Measurements from ENCODE around the gene IRF7. TPM values are rescaled to one million over a fixed set of nuclear protein-coding genes. Genes with fewer than 3 reads are reported as not detected.

Gene IRF7
- total RNA-seq, 1 experiment from 2014 or later, result 15.2 TPM

DNA sequence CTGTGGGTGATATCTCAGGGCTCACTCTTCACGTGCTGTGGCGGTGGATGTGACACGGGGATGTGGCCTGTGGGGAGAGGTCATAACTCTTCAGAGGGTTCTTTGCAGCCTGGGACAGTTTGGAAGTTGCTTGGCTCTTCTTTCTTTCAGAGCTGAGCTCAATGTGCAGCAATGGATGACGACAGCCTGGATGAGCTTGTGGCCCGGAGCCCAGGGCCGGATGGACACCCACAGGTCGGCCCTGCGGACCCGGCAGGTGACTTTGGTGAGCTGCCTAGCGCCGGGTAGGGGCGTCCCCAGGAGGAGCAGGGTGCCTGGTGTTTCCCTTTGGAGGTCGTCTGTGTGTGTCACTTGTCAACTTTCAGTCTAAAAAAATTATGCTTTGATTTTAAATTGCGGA is 34.4 kb downstream of the IRF7 start:
- H3K4me1 ChIP-seq (ENCODE audit: control insufficient read depth in 1 of 2, insufficient read depth in 2 of 2, low read length in 2 of 2), result peaks cover 12 to 17% of the 10 kb centered on the region in 2 experiments
- H3K27ac ChIP-seq (ENCODE audit: low read depth, low read length), result no peak overlapping the region
- ChIA-PET POLR2A (no interaction called here), RAD21 (ENCODE audit: low non-redundant PET in 1 of 2, low total read pairs in 2 of 2, uncharacterized antibody in 2 of 2, unreplicated experiment in 2 of 2) (no interaction called here), CTCF (no interaction called here)
- TF ChIP-seq RAD21 (IDR thresholded peaks at IDR 0.05; ENCODE audit: low read depth) (no peak), FOSL1 (IDR thresholded peaks at IDR 0.05; ENCODE audit: low read depth) (no peak), SRF (IDR thresholded peaks at IDR 0.05; ENCODE audit: low read depth) (no peak), ELF1 (IDR thresholded peaks at IDR 0.05; ENCODE audit: borderline replicate concordance, low read depth) (no peak), EZH2 (IDR thresholded peaks at IDR 0.05) (no peak), ZNF274 (IDR thresholded peaks at IDR 0.05; ENCODE audit: low read depth, low read length) (no peak), CEBPB (IDR thresholded peaks at IDR 0.05; ENCODE audit: low read depth) (no peak), SIN3A (IDR thresholded peaks at IDR 0.05; ENCODE audit: low read depth) (no peak)
- TF ChIP-seq, protein P1, sequence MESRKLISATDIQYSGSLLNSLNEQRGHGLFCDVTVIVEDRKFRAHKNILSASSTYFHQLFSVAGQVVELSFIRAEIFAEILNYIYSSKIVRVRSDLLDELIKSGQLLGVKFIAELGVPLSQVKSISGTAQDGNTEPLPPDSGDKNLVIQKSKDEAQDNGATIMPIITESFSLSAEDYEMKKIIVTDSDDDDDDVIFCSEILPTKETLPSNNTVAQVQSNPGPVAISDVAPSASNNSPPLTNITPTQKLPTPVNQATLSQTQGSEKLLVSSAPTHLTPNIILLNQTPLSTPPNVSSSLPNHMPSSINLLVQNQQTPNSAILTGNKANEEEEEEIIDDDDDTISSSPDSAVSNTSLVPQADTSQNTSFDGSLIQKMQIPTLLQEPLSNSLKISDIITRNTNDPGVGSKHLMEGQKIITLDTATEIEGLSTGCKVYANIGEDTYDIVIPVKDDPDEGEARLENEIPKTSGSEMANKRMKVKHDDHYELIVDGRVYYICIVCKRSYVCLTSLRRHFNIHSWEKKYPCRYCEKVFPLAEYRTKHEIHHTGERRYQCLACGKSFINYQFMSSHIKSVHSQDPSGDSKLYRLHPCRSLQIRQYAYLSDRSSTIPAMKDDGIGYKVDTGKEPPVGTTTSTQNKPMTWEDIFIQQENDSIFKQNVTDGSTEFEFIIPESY (IDR thresholded peaks at IDR 0.05; ENCODE audit: extremely low read depth, insufficient replicate concordance, low read length), result no peak
- TF ChIP-seq, protein P2, sequence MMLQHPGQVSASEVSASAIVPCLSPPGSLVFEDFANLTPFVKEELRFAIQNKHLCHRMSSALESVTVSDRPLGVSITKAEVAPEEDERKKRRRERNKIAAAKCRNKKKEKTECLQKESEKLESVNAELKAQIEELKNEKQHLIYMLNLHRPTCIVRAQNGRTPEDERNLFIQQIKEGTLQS (IDR thresholded peaks at IDR 0.05), result no peak
- no peaks in the 10 kb centered on the region for H3K9me3 ChIP-seq (ENCODE audit: control insufficient read depth in 1 of 2, insufficient read depth in 1 of 2, low read depth in 1 of 2, low read length in 2 of 2)
- no peak for ATAC-seq
- H3K4me3 ChIP-seq (replicated peaks in 1 of 2; ENCODE audit: low read depth in 1 of 2, low read length in 2 of 2), result no peak overlapping the region
- H3K4me2 ChIP-seq (ENCODE audit: low read length), result no peak overlapping the region
- no peak for DNase-seq (ENCODE audit: low read depth, low spot score)
- peaks cover 19 to 31% of the 10 kb centered on the region in 2 experiments; a peak in 3 of 4 replicates for H3K36me3 ChIP-seq (ENCODE audit: control insufficient read depth in 1 of 2, insufficient read depth in 2 of 2, low read length in 2 of 2)
- no peak overlapping the region for H2AFZ ChIP-seq (ENCODE audit: low read depth, low read length, poor library complexity, severe bottlenecking)
- H3K79me2 ChIP-seq (ENCODE audit: insufficient read depth, low read length), result peaks cover 90% of the 10 kb centered on the region
- no peaks in the 10 kb centered on the region for H3K27me3 ChIP-seq (ENCODE audit: insufficient read depth, low read length)
- BruUV-seq (replicated peaks), result no TSS peak
- no peaks in the 10 kb centered on the region for H3K9me2 ChIP-seq (ENCODE audit: insufficient read depth)
- intact Hi-C loops (cut with micrococcal nuclease), result no loop called here
- H3K9ac ChIP-seq (ENCODE audit: low read length), result no peak overlapping the region
- no peaks in the 10 kb centered on the region; the same call in 1 of the 2 replicates for H4K20me1 ChIP-seq (ENCODE audit: insufficient read depth)
